Middle frontal gyrus (tissue), 1 donor: ENCODE results near the gene SV2C.

Source experiments
- DNase-seq: peaks from one replicate; pipeline ENCODE4 v3.0.0-alpha.2; 2015; ENCODE audit warnings: low spot score; ENCODE audit errors: extremely low spot score

Gene SV2C

GRCh38 chr5:76378355-76378754, 295.2 kb downstream of the SV2C start:
- no peak for DNase-seq

- no peak for DNase-seq
Observed at GRCh38 chr5:76379316-76379715, 296.1 kb downstream of the SV2C start.

DNA sequence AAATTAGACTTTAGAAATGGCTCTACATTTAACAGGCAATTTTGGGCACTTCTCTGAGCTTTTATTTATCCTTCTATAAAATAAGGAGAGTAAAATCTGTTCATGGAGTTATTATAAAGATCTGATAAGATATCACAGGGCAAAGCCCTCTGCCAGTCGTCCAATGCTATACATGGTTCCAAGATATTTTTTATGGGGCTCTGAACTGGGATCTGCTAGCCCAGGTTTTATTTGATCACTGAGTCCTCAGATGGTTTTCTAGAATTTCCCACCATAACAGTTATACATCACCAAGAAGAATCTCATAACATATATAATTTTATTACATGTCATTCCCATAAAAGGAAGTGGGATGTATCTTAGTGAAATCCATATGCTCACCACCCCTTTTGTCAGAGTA, 296.7 kb downstream of the SV2C start:
- no peak for DNase-seq

DNA sequence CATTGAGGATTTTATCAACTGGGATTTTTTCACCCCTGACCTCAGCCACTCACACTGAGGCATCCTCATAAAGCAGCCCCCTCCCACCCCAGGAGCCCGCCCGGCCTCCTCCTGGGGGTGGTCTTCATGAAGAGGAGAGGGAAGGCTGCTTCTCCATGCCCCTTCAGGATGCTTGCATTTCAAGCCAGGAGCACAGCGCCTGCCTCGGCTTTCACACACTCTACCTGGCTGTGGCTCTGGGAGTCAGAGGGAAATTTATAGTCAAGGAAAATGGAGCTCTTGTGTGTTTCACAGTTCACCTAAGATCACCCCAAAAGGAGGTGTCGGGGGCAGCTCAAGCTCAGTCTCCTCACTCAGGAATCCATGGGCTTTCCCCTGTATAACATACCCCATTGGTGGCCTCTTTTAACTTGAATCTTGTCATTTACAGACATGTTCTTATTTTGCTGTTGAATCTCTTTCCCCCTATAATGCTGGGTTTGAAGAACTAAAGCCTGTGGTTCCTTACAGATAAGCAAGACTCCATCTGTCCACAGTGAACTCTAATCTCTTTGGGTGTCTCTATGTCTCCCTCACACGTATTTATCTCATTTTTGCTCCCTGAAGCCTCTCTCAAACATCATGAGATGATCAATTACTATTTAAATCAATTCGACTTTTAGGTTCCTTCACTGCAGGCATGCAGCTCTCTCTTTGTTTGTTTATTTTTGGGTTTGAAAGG, 297.3 kb downstream of the SV2C start:
- no peak for DNase-seq

DNA sequence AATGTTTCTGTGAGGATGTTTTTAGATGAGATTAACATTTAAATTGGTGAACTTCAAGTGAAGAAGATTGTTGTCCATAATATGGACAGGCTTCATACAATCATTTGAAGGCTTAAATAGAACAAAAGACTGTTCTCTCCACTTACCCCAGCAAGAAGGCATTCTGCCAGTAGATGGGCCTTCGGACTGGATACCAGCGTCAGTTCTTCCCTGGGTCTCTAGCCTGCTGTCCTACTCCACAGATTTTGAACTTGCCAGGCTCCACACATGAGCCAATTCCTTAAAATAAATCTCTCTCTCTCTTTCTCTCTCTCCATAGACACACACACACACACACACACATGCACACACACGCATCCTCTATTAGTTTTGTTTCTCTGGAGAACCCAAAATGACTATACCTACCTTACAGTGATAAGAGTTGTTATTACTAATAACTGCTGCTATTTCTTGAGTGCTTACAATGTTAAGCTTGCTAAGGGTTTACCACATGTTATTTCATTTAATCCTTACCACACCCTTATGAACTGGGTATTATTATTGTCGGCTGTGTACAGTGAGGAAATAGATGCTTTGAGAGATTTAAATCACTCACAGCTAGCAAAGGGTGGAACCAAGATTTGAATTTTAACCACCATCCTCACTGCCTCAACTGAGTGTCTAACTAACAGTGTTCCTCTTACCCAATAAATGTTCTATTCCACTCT, 300.1 kb downstream of the SV2C start:
- DNase-seq: no peak

- no peak for DNase-seq
Observed at GRCh38 chr5:76384189-76384588, 301.0 kb downstream of the SV2C start.

DNA sequence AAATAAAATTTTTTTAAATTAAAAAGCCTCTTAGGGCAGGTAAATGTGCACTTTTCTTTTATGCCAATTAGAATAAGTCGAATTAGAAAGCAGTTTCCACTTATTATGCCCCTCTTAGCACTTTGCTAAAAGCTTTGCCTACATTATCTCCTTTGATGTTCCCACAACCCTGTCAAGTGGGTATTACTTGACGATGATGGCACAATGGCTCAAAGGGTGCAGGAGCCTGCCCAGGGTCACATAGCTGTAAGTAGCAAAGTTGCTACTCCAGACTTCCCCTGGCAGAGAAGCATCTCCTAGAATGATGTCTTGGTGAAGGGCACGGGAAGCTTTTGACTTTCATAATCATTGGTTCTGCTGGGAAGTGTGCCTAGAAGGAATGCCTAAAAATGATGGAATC, 301.5 kb downstream of the SV2C start:
- DNase-seq: no peak

GRCh38 chr5:76385540-76385939, 302.4 kb downstream of the SV2C start:
- DNase-seq: no peak

GRCh38 chr5:76386360-76386759, 303.2 kb downstream of the SV2C start:
- no peak for DNase-seq

GRCh38 chr5:76388236-76388635, 305.1 kb downstream of the SV2C start:
- DNase-seq: no peak

DNA sequence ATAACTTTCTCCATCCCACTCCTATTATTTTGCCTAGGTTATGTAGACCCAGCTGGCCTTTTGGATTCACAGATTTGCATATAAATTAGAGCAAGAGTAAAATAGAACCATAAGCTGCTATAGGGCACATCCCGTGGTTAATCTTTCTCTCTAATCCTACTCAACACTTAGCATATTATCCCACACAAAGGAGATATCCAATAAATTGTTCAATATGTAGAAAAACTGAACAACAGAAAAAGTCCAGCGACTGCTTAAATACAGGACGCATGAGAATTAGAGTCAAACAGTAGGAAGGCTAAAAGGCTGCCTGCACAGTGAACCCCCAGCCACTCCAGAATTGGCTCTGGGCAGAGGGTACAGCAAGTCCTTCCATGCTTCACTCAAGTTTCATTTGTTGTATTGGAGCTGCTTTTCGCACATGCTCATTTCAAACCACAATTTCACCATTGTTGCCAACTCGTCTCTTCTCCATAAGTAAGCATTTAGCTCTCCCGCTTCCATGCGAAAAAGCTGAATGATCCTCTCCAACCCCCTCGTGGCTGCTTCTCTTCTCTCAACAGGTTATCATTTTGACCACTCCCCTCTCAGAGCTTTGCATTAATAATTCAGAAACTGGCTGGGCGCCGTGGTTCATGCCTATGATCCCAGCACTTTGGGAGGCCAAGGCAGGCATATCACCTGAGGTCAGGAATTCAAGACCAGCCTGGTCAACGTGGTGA, 305.8 kb downstream of the SV2C start:
- no peak for DNase-seq

- no peak for DNase-seq
Observed at GRCh38 chr5:76389513-76390154, 306.5 kb downstream of the SV2C start.

DNA sequence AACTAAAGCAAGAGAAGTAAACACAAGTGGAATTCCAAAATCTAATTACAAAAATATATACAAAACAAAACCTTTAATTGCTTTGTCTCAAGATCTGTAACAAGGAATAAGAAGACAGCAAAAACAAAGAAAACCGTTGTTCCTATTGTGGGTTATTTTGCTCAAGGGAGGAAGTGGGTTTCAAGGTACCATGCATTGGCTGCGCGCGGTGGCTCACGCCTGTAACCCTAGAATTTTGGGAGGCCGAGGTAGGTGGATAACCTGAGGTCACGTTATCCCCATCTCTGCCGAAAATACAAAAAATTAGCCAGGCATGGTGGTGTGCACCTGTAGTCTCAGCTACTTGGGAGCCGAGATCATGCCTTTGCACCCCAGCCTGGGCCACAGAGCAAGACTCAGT, 307.8 kb downstream of the SV2C start:
- no peak for DNase-seq

DNA sequence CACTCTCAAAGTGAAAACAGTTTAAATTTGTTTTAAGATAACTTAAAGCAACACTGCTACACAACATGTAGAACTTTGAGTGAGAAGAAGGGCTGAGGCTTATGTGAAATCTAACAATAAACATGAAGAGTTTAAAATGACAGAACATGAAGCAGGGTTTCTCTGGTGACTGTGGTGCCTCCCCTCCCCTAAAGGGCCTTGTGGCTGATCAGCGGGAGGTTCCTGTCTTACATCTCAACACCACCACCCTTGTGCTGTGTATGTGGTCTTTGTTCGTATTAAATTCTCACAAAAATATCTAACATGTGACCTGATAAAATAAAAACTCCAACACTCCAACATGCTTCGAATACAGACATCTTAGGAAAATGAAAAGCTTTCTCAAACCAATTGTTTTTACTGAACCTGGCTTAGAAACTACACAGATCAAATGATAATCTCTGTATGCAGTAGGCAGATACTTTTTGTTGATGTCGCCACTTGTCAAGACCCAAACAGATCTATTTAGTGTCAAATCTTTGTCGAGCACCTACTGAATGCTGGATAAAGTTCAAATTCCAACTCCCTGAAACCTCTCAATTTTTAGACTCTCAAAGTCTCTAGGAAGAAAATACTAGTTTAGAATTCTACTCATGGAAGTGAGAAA, 310.0 kb downstream of the SV2C start:
- DNase-seq: no peak

GRCh38 chr5:76397200-76397599, 314.0 kb downstream of the SV2C start:
- DNase-seq: no peak

DNA sequence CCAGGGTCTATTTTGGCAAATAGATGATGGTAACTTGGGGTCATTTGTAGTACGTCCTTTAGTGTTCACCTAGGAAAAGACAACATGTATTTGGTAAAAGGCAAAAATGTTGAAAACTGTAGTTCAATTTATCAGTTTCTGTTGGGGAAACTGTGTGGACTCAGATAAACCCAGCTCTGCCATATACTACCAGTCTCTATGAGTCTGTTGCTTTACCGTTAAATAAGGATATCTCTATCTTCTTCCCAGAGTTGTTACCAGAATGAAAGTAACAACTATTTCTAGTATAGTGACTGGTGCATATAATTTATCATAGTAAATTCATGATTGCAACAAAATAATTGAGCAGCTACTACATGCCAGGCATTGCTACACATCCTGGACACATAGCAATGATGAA, 316.1 kb downstream of the SV2C start:
- DNase-seq: no peak

DNA sequence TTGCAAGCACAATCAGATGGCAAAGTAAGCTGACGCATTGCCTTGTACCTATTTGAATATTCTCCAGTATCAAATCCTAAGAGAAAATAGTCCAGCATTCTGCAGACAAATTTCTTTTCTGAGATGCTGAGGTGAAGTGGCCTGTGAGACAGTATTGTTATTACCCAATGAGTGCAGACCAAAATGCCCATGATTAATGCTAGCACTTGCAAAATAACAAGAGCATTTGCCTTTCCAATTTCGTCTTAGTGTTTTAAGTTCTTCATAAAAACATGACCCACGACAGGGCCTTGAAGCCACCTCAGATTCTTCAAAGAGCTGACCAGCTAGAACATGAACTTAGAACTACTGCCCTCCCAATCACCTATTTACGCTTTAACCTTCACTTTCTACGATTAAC, 317.3 kb downstream of the SV2C start:
- DNase-seq: no peak

- no peak for DNase-seq
Observed at GRCh38 chr5:76401801-76402250, 318.6 kb downstream of the SV2C start.

GRCh38 chr5:76402251-76402885, 319.2 kb downstream of the SV2C start:
- no peak for DNase-seq

DNA sequence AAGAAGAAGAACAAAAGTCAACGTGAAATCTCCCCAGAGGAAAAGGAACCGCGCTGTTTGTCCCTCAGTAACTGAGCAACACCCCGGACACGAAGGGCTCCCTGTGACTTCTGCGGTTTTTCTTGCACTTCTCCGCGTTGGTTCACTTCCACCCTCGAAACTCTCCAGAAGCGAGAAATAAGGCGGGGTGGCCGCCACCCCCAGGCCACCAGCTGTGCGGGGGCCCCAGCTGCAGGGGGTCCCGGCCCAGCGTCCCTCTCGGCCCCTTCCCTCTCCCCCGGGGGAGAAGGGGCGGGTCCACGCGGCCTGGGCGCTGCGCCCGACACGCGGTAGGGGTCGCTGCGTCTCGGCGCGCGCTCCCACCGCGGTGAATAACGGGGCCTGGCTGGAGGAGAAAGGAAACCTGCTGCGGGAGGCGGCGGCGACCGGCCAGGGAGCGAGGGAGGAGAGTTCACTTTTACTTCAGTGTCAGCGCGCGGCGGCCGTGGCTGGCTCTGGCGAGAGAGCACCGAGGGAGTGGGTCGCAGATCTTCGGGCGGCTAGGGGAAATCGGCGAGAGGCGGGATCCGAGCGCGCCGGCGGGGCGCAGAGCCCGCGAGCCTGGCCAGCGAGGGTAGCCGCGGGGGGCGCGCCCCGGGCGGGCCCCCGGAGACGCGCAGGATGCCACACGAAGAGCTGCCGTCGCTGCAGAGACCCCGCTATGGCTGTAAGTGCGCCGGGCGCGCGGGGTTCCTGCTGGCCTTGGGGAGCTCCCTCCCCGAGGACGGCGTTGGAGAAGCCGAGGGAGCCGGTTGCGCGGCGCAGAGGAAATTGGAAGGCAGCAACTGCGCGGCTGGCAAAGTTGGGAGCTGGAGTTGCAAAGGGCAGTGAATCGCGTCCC, 319.9 kb downstream of the SV2C start, which contains the start of gene IQGAP2:
Gene IQGAP2, plus strand, starts transcription at position 400 of the 880 bp plus-strand sequence. Its CDS starts 261 bp downstream, at position 661.
- no peak for DNase-seq
